Lung (tissue), 12 donors: ENCODE measurements around the gene ZXDC. TPM values are rescaled to one million over a fixed set of nuclear protein-coding genes. Genes with fewer than 3 reads are reported as not detected.
A peak's percentile ranks its signal among the peaks of the same experiment; 100 is the strongest.

Experiments used
- ATAC-seq: fragments of 200-7000 bp; cut with Tn5 transposase; one replicate; pipeline ENCODE4 v1.9.1; 2020; ENCODE audit warnings: moderate number of reproducible peaks; ENCODE audit not compliant: insufficient read depth, low FRiP score
- DNase-seq, 3 donors: peaks; one replicate each; pipeline ENCODE4 v3.0.0-alpha.2; 2013 to 2017
- H3K27ac ChIP-seq, 2 donors: one replicate each; pipeline ENCODE4 v1.5.1; 2013; ENCODE audit warnings: mild to moderate bottlenecking in 2 of 2, moderate library complexity in 2 of 2, control low read depth in 1 of 2, inconsistent platforms in 1 of 2, low read depth in 1 of 2, low read length in 1 of 2
- H3K27me3 ChIP-seq, 3 donors: one replicate each; pipeline ENCODE4 v1.5.1; 2013; ENCODE audit warnings: low read length in 2 of 3; ENCODE audit not compliant: control insufficient read depth in 3 of 3, insufficient read depth in 3 of 3
- H3K36me3 ChIP-seq, 4 donors: one replicate each; pipeline ENCODE4 v1.5.1; 2013; ENCODE audit warnings: low read length in 4 of 4, mild to moderate bottlenecking in 1 of 4, moderate library complexity in 1 of 4; ENCODE audit not compliant: control insufficient read depth in 4 of 4, insufficient read depth in 4 of 4
- H3K4me1 ChIP-seq, 5 donors: one replicate each; pipeline ENCODE4 v1.5.1; 2013; ENCODE audit warnings: low read length in 5 of 5, mild to moderate bottlenecking in 2 of 5, moderate library complexity in 1 of 5; ENCODE audit not compliant: control insufficient read depth in 5 of 5, insufficient read depth in 5 of 5
- H3K4me3 ChIP-seq: one replicate; pipeline ENCODE4 v1.5.1; 2013; ENCODE audit warnings: mild to moderate bottlenecking, control low read depth, moderate library complexity
- H3K9ac ChIP-seq, 2 donors: one replicate each; pipeline ENCODE4 v1.5.1; 2013; ENCODE audit warnings: low read length in 2 of 2, control low read depth in 1 of 2; ENCODE audit not compliant: insufficient read depth in 1 of 2
- H3K9me3 ChIP-seq, 4 donors: one replicate each; pipeline ENCODE4 v1.5.1; 2013; ENCODE audit warnings: low read length in 3 of 4, mild to moderate bottlenecking in 1 of 4, moderate library complexity in 1 of 4; ENCODE audit not compliant: control insufficient read depth in 4 of 4, insufficient read depth in 3 of 4
- CTCF ChIP-seq: IDR thresholded peaks from 2 replicates; pipeline ENCODE4 v1.5.1; 2012; ENCODE audit warnings: mild to moderate bottlenecking; ENCODE audit errors: control extremely low read depth, extremely low read depth
- WGBS, 2 donors: extraction: QIAGEN DNeasy Blood & Tissue Kit; methylation state at CpG; one replicate each; pipeline ENCODE4 v1.1.7; 2013; 5-methylcytosine and 5-hydroxymethylcytosine counted together
- polyA plus RNA-seq, 2 donors: library from polyadenylated mRNA; stranded (reverse); fragments of 200-250 nt; gene quantifications; one replicate each; pipeline ENCODE4 v1.2.1, GENCODE V29; 2013
- total RNA-seq, 2 donors: library from RNA; depleted of rRNA in 1 of 2; stranded (reverse); fragments of >200 nt in 1 of 2; gene quantifications; one replicate each; pipeline ENCODE4 v1.2.1, GENCODE V29; 2014 to 2021
- donor health status: control.
- donor health status: control.
- donor health status: Bipolar disorder and iron deficiency.
- donor health status: healthy.
- donor health status: DM: yes; HTN: yes; CAD: no.

Gene ZXDC
- total and polyA plus RNA-seq, 4 donors: 12.9 to 49.5 (median 29.8) TPM

GRCh38 chr3:126476166-126477060, 722 bp upstream of the ZXDC start:
- ATAC-seq (peak; percentile 28), DNase-seq (peak; percentile 68 to 79 (median 69))
- H3K9me3 ChIP-seq: no peaks in the 10 kb centered on the region
- H3K4me3 ChIP-seq: peak overlapping the region; percentile 39
- H3K4me1 ChIP-seq: peaks cover 18 to 35% (median 21%) of the 10 kb centered on the region in 5 donors
- peak overlapping the region in 1 of 2 donors; percentile 92 for H3K9ac ChIP-seq
- WGBS, 2 donors: 11 to 16% methylated on average over 44 to 60 of the region's 66 CpGs
- TF ChIP-seq CTCF: no peak
- H3K27ac ChIP-seq: peak overlapping the region; percentile 71 to 82
- peaks cover 0 to 8% (median 3%) of the 10 kb centered on the region in 4 donors for H3K36me3 ChIP-seq
- no peaks in the 10 kb centered on the region for H3K27me3 ChIP-seq

GRCh38 chr3:126474498-126475412, 936 bp downstream of the ZXDC start:
- Histone ChIP-seq H3K36me3 (peaks cover 4 to 24% (median 13%) of the 10 kb centered on the region in 4 donors), H3K9me3 (no peaks in the 10 kb centered on the region), H3K27me3 (no peaks in the 10 kb centered on the region), H3K4me3 (peak overlapping the region; percentile 66), H3K27ac (peak overlapping the region; percentile 85 to 98), H3K9ac (peak overlapping the region; percentile 8 to 85), H3K4me1 (peaks cover 18 to 35% (median 21%) of the 10 kb centered on the region in 5 donors)
- WGBS, 2 donors: 7 to 9% methylated on average over 70 to 72 of the region's 72 CpGs
- ATAC-seq (no peak), DNase-seq (peak; percentile 40 to 50 (median 45))
- no peak for TF ChIP-seq CTCF

GRCh38 chr3:126473292-126474168, 2.2 kb downstream of the ZXDC start:
- Histone ChIP-seq H3K27me3 (no peaks in the 10 kb centered on the region), H3K9me3 (peaks cover 0 to 2% (median 0%) of the 10 kb centered on the region in 4 donors), H3K4me3 (no peak overlapping the region), H3K27ac (peak overlapping the region in 1 of 2 donors; percentile 85), H3K36me3 (peaks cover 4 to 36% (median 24%) of the 10 kb centered on the region in 4 donors), H3K4me1 (peaks cover 18 to 35% (median 25%) of the 10 kb centered on the region in 5 donors), H3K9ac (peak overlapping the region; percentile 8 to 58)
- DNase-seq (no peak), ATAC-seq (no peak)
- 66 to 76% methylated on average over 13 to 14 of the region's 14 CpGs for WGBS, 2 donors
- TF ChIP-seq CTCF: no peak
